Activated naive CD8-positive, alpha-beta T cell (primary cell): Measurements from ENCODE around the gene ZNF236.
A peak's percentile ranks its signal among the peaks of the same experiment; 100 is the strongest.

ENCODE experiments used
- H3K27ac Mint-ChIP-seq: one replicate; pipeline ENCODE4 v1.8.0; 2021; ENCODE audit warnings: mixed read lengths
- H3K27me3 Mint-ChIP-seq: one replicate; pipeline ENCODE4 v1.8.0; 2021; ENCODE audit warnings: mixed read lengths
- H3K36me3 Mint-ChIP-seq: one replicate; pipeline ENCODE4 v1.8.0; 2021; ENCODE audit warnings: mixed read lengths
- H3K4me1 Mint-ChIP-seq: one replicate; pipeline ENCODE4 v1.8.0; 2021; ENCODE audit warnings: low read depth, mixed read lengths
- H3K4me3 Mint-ChIP-seq: one replicate; pipeline ENCODE4 v1.8.0; 2021; ENCODE audit warnings: mild to moderate bottlenecking, mixed read lengths
- H3K9me3 Mint-ChIP-seq: one replicate; pipeline ENCODE4 v1.8.0; 2021; ENCODE audit warnings: low read depth, mixed read lengths

Gene ZNF236

GRCh38 chr18:76896677-76897076 lies 74.3 kb downstream of the ZNF236 start:
- Mint-ChIP-seq H3K27me3 (no peaks in the 10 kb centered on the region), H3K4me3 (no peak overlapping the region), H3K36me3 (peaks cover 15% of the 10 kb centered on the region), H3K27ac (no peak overlapping the region), H3K9me3 (no peaks in the 10 kb centered on the region), H3K4me1 (no peaks in the 10 kb centered on the region)

GRCh38 chr18:76897257-76897656 lies 74.9 kb downstream of the ZNF236 start:
- Mint-ChIP-seq H3K4me1 (no peaks in the 10 kb centered on the region), H3K4me3 (no peak overlapping the region), H3K27ac (no peak overlapping the region), H3K36me3 (peaks cover 16% of the 10 kb centered on the region), H3K27me3 (no peaks in the 10 kb centered on the region), H3K9me3 (no peaks in the 10 kb centered on the region)

GRCh38 chr18:76903386-76903785 lies 81.0 kb downstream of the ZNF236 start:
- Mint-ChIP-seq H3K27ac (no peak overlapping the region), H3K27me3 (no peaks in the 10 kb centered on the region), H3K4me1 (no peaks in the 10 kb centered on the region), H3K9me3 (no peaks in the 10 kb centered on the region), H3K36me3 (peaks cover 10% of the 10 kb centered on the region), H3K4me3 (no peak overlapping the region)

- Mint-ChIP-seq H3K4me3 (no peak overlapping the region), H3K4me1 (no peaks in the 10 kb centered on the region), H3K9me3 (no peaks in the 10 kb centered on the region), H3K27me3 (no peaks in the 10 kb centered on the region), H3K27ac (no peak overlapping the region), H3K36me3 (peaks cover 11% of the 10 kb centered on the region)
These were observed 83.5 kb downstream of the ZNF236 start for GRCh38 chr18:76905821-76906220.

- Mint-ChIP-seq H3K4me1 (no peaks in the 10 kb centered on the region), H3K9me3 (no peaks in the 10 kb centered on the region), H3K4me3 (no peak overlapping the region), H3K36me3 (peaks cover 5% of the 10 kb centered on the region), H3K27me3 (no peaks in the 10 kb centered on the region), H3K27ac (no peak overlapping the region)
These were observed 85.9 kb downstream of the ZNF236 start for GRCh38 chr18:76908277-76908676.

GRCh38 chr18:76909439-76909838 lies 87.1 kb downstream of the ZNF236 start:
- Mint-ChIP-seq H3K4me3 (no peak overlapping the region), H3K9me3 (no peaks in the 10 kb centered on the region), H3K27me3 (no peaks in the 10 kb centered on the region), H3K4me1 (no peaks in the 10 kb centered on the region), H3K36me3 (peaks cover 5% of the 10 kb centered on the region), H3K27ac (no peak overlapping the region)

GRCh38 chr18:76911440-76911839 lies 89.1 kb downstream of the ZNF236 start:
- Mint-ChIP-seq H3K9me3 (no peaks in the 10 kb centered on the region), H3K4me1 (no peaks in the 10 kb centered on the region), H3K27me3 (no peaks in the 10 kb centered on the region), H3K36me3 (peaks cover 3% of the 10 kb centered on the region), H3K27ac (no peak overlapping the region), H3K4me3 (no peak overlapping the region)

- no peaks in the 10 kb centered on the region for H3K9me3 Mint-ChIP-seq
- H3K36me3 Mint-ChIP-seq, result peaks cover 3% of the 10 kb centered on the region
- H3K27me3 Mint-ChIP-seq, result no peaks in the 10 kb centered on the region
- no peaks in the 10 kb centered on the region for H3K4me1 Mint-ChIP-seq
- H3K27ac Mint-ChIP-seq, result no peak overlapping the region
- no peak overlapping the region for H3K4me3 Mint-ChIP-seq
These were observed 91.2 kb downstream of the ZNF236 start for GRCh38 chr18:76913583-76913982.

GRCh38 chr18:76914314-76914713 lies 92.0 kb downstream of the ZNF236 start:
- Mint-ChIP-seq H3K4me1 (no peaks in the 10 kb centered on the region), H3K27ac (no peak overlapping the region), H3K36me3 (peaks cover 3% of the 10 kb centered on the region), H3K4me3 (no peak overlapping the region), H3K27me3 (no peaks in the 10 kb centered on the region), H3K9me3 (no peaks in the 10 kb centered on the region)

GRCh38 chr18:76914796-76915195 lies 92.4 kb downstream of the ZNF236 start:
- Mint-ChIP-seq H3K36me3 (peaks cover 2% of the 10 kb centered on the region), H3K9me3 (no peaks in the 10 kb centered on the region)

GRCh38 chr18:76915456-76915855 lies 93.1 kb downstream of the ZNF236 start:
- no peak overlapping the region for H3K4me3 Mint-ChIP-seq

More at GRCh38 chr18:76914796-76915195, 92.4 kb downstream of the ZNF236 start:
- no peak overlapping the region for H3K4me3 Mint-ChIP-seq
- H3K4me1 Mint-ChIP-seq, result no peaks in the 10 kb centered on the region
- no peaks in the 10 kb centered on the region for H3K27me3 Mint-ChIP-seq
- H3K27ac Mint-ChIP-seq, result no peak overlapping the region

GRCh38 chr18:76920974-76921373 lies 98.6 kb downstream of the ZNF236 start:
- H3K27me3 Mint-ChIP-seq, result no peaks in the 10 kb centered on the region
- H3K9me3 Mint-ChIP-seq, result no peaks in the 10 kb centered on the region
- peaks cover 14% of the 10 kb centered on the region for H3K4me1 Mint-ChIP-seq
- H3K36me3 Mint-ChIP-seq, result peaks cover 11% of the 10 kb centered on the region
- no peak overlapping the region for H3K27ac Mint-ChIP-seq
- no peak overlapping the region for H3K4me3 Mint-ChIP-seq

More at GRCh38 chr18:76915456-76915855, 93.1 kb downstream of the ZNF236 start:
- H3K27me3 Mint-ChIP-seq, result no peaks in the 10 kb centered on the region
- no peaks in the 10 kb centered on the region for H3K4me1 Mint-ChIP-seq
- H3K36me3 Mint-ChIP-seq, result no peaks in the 10 kb centered on the region
- no peaks in the 10 kb centered on the region for H3K9me3 Mint-ChIP-seq
- no peak overlapping the region for H3K27ac Mint-ChIP-seq

GRCh38 chr18:76922107-76922506 lies 99.8 kb downstream of the ZNF236 start:
- Mint-ChIP-seq H3K4me3 (no peak overlapping the region), H3K36me3 (peaks cover 12% of the 10 kb centered on the region), H3K4me1 (peaks cover 14% of the 10 kb centered on the region), H3K27ac (peak overlapping the region; percentile 18), H3K9me3 (no peaks in the 10 kb centered on the region), H3K27me3 (no peaks in the 10 kb centered on the region)

- Mint-ChIP-seq H3K27ac (no peak overlapping the region), H3K4me3 (no peak overlapping the region), H3K36me3 (peaks cover 13% of the 10 kb centered on the region), H3K27me3 (no peaks in the 10 kb centered on the region), H3K9me3 (no peaks in the 10 kb centered on the region), H3K4me1 (peaks cover 14% of the 10 kb centered on the region)
These were observed 101.2 kb downstream of the ZNF236 start for GRCh38 chr18:76923485-76924085.

GRCh38 chr18:76925501-76925900 lies 103.1 kb downstream of the ZNF236 start:
- Mint-ChIP-seq H3K4me1 (peaks cover 14% of the 10 kb centered on the region), H3K4me3 (no peak overlapping the region), H3K27ac (no peak overlapping the region), H3K36me3 (peaks cover 19% of the 10 kb centered on the region), H3K9me3 (no peaks in the 10 kb centered on the region), H3K27me3 (no peaks in the 10 kb centered on the region)

- H3K36me3 Mint-ChIP-seq, result peaks cover 15% of the 10 kb centered on the region
- H3K27ac Mint-ChIP-seq, result no peak overlapping the region
- H3K4me3 Mint-ChIP-seq, result no peak overlapping the region
- H3K4me1 Mint-ChIP-seq, result peaks cover 1% of the 10 kb centered on the region
- H3K9me3 Mint-ChIP-seq, result no peaks in the 10 kb centered on the region
- H3K27me3 Mint-ChIP-seq, result no peaks in the 10 kb centered on the region
These were observed 104.9 kb downstream of the ZNF236 start for GRCh38 chr18:76927223-76927725.
